CD1c-positive myeloid dendritic cell (primary cell): ENCODE results near the gene ADAM12.

Source experiments
- DNase-seq: peaks from one replicate; pipeline ENCODE4 v3.0.0-alpha.2; 2016; ENCODE audit errors: extremely low spot score

The ADAM12 gene

GRCh38 chr10:126117196-126117595 lies 271.1 kb downstream of the ADAM12 start:
- no peak for DNase-seq

GRCh38 chr10:126115886-126116285 lies 272.4 kb downstream of the ADAM12 start:
- DNase-seq = no peak

DNA sequence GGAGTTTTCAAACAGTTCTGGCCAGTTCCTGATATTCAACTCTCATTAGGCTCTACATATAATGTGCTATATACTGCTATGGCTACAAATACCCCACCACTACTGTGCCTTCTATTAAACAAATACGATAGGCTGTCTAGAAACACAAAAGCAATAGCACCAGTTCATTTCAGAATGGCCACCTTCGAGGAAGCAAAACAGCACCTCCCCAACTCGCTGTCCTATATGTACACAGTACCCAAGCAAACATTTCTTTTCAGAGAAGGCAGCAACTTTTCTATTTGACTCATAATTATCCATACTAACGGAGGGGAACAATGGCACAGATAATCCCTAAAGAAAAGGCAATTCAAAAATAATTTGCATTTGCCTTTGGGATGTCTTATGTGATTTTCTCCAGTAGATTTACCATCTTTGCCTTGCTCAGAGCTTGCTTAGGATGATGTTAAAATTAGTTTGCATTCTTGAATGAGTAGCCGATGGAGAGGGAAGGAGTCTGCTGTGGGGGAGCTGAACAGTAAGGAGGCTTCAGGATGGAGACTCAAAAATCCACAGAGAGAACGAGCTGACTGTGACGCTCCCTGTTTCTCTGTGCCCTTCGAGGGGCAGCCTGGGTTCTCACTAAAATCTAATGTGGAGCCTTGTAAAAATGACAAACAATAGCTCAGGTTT lies 273.3 kb downstream of the ADAM12 start:
- DNase-seq = no peak

DNA sequence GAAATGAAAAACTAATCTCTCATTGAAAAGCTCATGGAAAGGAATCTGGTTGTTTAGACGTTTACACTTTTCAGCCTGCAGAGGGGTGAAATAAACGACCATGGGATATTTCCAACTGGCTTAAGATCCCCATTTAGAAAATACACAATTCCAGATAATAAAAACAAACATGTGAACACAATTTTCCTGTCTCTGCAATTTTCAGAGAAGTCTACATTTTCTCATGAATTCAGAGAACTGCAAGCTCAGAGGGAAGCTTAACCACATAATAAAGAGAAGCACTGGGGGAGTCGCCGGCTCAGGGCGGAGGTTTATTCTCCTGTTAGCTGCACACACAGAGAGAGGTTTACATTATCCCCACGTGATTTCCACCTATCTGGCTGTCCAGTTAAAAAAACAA lies 276.8 kb downstream of the ADAM12 start:
- DNase-seq = peak; percentile 75

DNA sequence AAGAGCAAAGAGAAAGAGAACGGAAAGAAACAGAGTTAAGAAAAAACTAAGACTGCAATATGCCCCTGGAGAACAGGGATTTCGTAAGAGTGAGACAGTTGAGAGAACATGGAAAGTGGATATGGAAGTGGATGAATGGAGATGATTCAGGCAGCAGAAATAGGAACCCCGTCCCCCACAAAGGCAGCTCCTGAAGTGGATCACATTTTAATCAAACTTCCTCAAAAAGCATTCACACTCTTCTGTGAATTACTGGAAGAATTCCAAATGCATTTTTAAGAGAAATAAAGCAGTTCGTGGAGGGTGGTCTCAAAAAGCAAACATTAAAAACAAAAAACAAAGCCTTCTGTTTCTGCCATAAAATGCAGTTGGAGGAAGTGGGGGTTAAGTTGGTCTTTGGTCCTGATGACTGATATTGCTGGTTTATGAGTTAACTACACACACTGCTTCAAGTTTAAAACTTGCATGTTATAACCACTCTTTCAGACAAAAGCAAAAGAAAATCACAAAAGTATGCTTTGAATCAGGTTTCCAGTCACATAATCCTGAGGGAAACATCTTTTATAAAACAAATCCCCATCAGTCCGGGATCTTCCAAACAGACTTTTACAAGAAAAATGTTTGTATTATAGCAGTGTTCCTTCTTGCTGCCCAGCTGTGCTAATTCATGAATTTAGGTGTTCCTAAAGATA lies 277.6 kb downstream of the ADAM12 start:
- DNase-seq = peak; percentile 83

DNA sequence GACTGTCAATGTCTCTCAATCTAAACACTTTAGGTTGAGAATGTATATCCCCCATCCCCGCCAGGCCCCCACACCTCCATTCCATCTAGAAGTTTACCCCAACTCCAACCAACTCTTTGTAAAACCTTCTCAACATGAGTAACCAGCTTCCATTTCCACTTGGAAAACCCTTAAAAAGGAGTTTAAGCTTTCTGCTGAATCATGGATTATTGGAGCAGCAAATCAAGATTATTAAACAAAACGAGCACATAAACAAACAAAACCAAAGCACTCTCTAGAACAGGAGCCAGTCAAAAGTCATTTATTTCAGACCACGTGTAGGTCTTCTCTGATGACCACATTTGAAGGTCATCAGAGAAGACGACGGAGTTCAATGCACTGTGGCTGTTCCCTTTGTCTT lies 278.4 kb downstream of the ADAM12 start:
- DNase-seq = no peak

GRCh38 chr10:126108693-126109092 lies 279.6 kb downstream of the ADAM12 start:
- peak; percentile 44 for DNase-seq

DNA sequence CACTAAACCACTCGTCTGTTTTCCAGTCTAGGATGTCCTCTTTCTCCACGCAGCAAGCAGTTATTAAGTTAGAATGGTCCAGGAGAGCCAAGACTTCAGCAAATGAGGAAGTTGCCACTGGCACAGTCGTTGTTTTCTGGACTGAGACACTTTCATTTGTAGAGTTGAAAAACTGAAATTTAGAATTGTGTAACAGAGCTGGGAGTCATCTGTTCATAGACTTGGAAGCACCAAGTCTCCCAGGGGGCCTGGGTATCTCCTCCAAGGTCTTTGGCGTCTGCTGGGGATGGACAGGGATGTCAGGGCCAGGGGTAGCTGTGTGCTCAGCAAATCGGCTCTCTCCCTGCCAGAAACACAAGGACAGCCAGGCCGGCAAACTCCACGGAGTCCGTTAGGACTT lies 283.5 kb downstream of the ADAM12 start:
- DNase-seq = peak; percentile 64

GRCh38 chr10:126102636-126103035 lies 285.6 kb downstream of the ADAM12 start:
- DNase-seq = no peak

DNA sequence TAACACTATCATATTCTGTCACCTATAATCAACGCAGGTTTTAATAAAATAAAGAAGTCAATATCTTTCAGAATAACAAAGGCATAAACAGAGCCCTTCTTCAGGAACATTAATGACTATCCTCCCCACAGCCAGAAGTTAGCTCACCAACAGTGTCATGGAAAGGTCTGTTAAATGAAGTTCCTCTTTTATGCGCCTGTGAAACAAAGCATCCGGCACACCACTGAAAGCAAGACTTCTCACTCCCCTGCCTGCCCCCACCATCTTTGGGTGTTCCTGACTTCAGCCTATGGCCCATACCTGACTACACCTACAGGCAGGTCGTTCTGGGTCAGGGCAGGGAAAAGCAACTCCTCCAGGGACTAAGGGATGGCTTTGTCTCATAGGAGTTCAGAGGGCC lies 286.5 kb downstream of the ADAM12 start:
- peak; percentile 78 for DNase-seq

- DNase-seq = no peak
Measured at GRCh38 chr10:126101325-126101724, 287.0 kb downstream of the ADAM12 start.

DNA sequence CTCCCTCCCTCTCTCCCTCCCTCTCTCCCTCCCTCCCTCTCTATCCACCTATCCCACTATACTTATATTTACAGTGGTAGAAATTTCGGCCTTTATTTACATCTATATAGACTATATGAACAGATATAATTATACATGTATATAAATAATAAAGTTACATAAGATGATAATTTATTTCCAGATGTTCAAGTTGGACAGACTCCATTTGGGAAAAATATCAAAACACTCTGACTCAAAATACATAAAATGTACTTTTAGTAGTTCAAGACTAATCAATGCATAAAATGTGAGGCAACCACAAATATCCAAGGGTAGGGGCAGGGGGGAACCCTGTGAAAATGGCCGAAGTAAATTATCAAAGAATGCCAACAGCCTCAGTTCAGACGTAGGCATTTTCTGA lies 288.9 kb downstream of the ADAM12 start:
- DNase-seq = no peak

DNA sequence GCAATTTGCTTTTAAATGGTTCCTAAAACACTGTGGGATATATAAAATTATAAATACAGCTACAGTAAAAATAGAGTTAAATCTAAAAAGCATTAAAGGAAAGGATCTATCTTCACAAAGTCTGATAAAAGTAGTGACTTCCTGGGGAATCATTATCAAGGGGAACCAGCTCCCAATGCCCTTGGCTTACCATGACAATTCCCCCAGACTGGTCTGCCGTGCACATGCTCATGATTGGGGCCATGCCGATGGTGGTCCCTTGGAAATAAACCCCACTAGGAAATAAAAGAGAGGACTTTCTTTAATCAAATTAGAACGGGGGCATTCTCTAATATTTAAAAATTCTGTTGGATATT lies 290.1 kb downstream of the ADAM12 start:
- no peak for DNase-seq

DNA sequence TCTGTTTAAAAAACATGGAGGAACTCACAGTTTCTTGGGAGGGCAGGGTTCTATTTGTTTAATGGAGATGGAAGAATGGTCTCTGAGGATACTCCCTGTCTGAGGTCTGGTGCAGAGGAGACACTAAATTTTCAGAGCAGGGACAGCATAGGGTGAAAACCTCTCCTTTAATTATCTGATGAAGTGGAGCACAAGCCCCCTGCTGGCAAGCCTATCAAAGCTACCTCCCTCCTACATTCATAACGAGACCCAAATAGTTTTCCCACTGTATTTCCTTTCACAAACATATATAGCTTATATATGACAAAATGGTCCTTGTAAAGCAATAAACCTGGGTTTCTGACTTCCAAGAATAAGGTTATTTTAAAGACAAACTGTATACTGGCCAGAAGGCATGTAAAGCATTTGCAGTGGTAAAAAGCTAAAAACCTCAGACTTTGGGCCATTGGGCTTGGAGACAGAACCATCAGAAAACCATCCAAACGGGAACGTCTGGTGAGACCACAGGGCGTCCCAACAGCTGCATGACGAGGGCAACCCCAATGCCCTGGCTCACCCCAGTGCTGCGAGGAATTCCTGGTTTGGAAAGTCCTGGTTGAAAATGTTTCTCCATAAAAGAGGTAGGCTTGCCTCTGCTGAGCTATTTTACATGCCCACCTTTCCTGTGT lies 290.6 kb downstream of the ADAM12 start:
- no peak for DNase-seq

- no peak for DNase-seq
Measured at GRCh38 chr10:126094537-126094936, 293.7 kb downstream of the ADAM12 start.

DNA sequence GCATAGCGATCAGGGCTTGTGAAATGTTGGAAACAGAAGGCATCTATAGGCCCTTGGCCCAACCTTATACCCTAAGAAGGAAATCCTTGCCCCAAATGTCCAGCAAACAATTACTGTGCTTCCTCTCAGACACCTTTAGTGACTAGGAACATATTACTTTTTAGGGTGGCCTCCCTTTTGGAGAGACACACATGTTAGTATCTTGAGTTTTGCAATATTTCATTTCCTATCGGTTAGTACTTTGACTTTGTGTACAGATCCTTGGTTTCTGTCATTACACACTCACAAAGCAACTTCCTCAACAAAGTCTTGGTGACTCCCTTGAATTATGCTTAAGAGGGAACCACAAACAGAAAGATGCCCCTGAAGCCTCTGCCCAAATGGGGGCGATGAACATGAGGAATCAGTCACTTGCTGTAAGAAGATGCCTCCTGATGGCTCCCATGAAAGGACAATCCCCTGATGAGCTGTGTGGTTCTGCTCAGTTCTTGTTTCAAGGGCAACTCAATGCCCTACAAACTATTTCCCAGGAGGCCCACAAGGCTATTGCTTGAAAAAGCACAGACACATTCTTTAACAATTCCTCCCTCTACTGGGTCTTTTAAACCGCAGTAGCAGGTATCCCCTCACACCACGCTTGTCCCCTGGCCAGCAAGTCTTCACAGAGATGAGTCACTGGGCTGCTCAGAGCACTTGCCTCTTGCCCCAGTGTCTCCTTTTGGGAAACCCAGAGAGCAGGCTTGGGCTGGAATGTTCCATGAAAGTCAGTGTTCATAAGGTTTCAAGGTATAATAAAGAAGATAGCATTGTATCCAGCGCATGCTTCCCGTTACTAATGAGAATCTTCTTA lies 295.7 kb downstream of the ADAM12 start:
- peak; percentile 58 for DNase-seq

GRCh38 chr10:126090911-126091728 lies 297.2 kb downstream of the ADAM12 start:
- DNase-seq = no peak

DNA sequence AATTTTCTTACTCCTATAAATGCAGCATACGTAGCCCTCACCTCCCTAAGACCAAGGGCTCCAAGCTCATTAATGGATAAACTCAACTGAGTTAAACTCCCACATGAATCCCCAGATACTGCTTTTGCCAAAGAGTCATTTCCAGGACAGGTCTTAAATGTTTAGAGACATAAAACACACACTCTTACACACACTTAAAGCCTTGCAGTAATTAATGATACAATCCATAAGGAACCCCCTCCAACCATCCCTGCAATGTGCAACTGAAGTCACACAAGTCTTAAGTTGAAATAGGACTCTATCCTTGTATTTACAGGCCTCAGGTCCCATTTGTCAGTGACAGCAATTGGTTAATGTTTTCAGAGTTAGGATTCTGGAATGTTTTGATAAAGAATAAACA lies 297.8 kb downstream of the ADAM12 start:
- no peak for DNase-seq

GRCh38 chr10:126087796-126088505 lies 300.3 kb downstream of the ADAM12 start:
- DNase-seq = no peak

GRCh38 chr10:126087153-126087680 lies 301.1 kb downstream of the ADAM12 start:
- DNase-seq = peak; percentile 42
